GM23248 (cell line): ENCODE measurements around the gene LRCOL1.

Experiments used
- EZH2 ChIP-seq: fragments of 200-600 bp; sonication (generic); IDR thresholded peaks from 2 replicates; pipeline ENCODE4 v1.6.1; 2018; ENCODE audit warnings: antibody characterized with exemption, mild to moderate bottlenecking; ENCODE audit not compliant: insufficient read depth, poor library complexity, severe bottlenecking
- EZH2phosphoT487 ChIP-seq: fragments of 200-600 bp; sonication (generic); IDR thresholded peaks from 2 replicates; pipeline ENCODE4 v1.6.1; 2018; ENCODE audit warnings: antibody characterized with exemption, moderate library complexity, mild to moderate bottlenecking, low read depth; ENCODE audit not compliant: insufficient read depth

DNA sequence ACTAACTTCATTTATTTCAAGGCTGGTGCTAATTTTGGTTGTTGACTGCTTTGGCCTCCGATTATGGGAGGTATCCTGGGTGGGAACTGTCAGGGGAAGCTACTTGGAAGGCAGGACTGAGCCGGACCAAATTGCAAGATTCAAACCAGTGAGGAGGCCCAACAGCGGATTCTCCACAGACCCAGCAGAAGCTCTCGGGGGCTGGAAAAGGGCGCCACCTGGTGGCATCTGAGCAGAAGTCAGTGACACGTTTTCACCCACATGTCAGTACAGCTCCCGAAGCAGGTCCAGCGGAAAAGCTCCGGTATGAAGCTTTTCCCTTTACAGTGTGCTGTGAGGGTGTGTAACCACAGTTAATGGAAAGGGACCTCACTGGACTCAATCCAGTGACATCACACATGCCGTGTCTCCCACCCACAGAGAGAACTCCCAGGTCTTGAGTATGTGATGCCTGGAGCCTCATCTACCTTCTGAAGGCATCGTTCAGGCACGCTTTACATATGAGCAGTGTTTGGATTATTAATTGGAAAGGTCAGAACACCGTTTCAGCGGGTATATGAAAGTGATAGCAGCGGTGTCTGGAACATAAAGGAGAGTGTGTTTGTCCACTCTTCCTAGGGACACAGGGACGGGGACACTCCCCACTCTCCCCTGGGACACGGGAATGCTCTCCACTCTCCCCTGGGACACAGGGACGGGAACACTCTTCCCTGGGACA is 4.6 kb upstream of the LRCOL1 start:
- TF ChIP-seq EZH2phosphoT487, result no peak
- no peak for TF ChIP-seq EZH2
